ENCODE results near the gene HSPH1.

DNA sequence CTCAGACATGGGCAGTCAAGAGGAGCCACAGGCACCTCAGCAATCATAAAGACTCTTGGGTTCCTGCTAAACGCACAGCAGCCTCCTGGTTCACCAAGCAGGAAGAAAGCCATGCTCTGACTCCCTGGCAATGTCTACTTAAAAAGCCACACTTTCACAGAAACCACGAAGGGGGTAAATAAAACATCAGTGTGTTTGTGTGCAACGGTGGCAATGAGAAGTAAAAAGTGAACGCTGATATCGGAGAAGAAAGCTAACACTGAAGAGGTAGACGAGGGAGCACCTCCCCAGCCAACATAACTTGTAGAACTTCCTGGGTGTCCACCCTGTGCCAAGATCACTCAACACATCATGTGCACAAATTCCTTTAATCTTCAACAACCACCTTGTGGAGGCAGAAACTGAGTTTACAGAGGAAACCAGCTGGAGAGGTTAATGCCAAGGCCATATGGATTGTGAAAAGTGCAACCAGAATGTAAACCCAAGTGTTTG is 30.2 kb downstream of the HSPH1 start:
- TF ChIP-seq SUZ12 (IDR thresholded peaks at IDR 0.05; ENCODE audit: extremely low read depth, insufficient read depth, insufficient read length) (no peak), ZNF274 (IDR thresholded peaks at IDR 0.05; ENCODE audit: low read depth, low read length) (no peak), YY1 (IDR thresholded peaks at IDR 0.05; ENCODE audit: insufficient read depth, insufficient read length) (no peak)

Data from NT2/D1 (cell line).